Measurements from ENCODE around the gene ALMS1. TPM values are rescaled to one million over a fixed set of nuclear protein-coding genes. Genes with fewer than 3 reads are reported as not detected.

Gene ALMS1
- total and polyA plus RNA-seq, 9 of the 15 experiments (the other 6 are each of a cell fraction or from before 2014, with no cell fraction given), result 1.4 to 26.3 (median 13.6) TPM

DNA sequence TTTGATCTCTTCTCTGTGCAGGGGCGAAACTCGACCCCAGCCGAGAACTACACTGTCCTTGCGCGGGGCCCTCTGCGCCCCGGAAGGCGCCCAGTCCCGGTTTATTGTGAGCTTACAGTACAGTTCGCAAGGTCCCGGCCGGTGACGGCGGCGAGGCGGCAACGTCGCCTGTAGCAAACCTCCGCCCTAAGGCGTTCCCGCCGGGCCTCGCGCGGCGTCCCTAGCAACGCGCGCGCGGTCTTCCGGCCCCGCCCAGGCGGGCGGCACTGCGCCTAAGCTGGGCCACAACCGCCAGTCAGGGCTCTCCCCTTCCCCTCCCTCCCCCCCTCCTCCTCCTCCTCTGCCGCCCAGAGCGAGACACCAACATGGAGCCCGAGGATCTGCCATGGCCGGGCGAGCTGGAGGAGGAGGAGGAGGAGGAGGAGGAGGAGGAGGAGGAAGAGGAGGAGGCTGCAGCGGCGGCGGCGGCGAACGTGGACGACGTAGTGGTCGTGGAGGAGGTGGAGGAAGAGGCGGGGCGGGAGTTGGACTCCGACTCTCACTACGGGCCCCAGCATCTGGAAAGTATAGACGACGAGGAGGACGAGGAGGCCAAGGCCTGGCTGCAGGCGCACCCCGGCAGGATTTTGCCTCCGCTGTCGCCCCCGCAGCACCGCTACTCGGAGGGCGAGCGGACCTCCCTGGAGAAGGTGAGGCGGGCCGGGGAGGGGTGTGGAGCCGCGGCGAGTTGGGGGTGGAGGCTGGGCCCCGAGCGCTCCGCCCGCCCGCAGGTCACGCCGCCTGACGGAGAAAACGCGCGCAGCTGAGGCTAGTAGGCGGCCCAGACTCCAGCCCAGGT lies at the start of gene ALMS1 (continued):
- TF ChIP-seq ZNF24 (IDR thresholded peaks at IDR 0.05) (no peak), ATF1 (CRISPR knock-in tag; IDR thresholded peaks at IDR 0.05) (no peak), ATF1 (tag; IDR thresholded peaks at IDR 0.05) (peak; percentile 74), L3MBTL2 (IDR thresholded peaks at IDR 0.05) (peak; percentile 31; the same call in 1 of the 2 replicates), EP300 (IDR thresholded peaks at IDR 0.05; ENCODE audit: low read length) (no peak), HES1 (IDR thresholded peaks at IDR 0.05; ENCODE audit: low read depth) (no peak), SNRNP70 (optimal IDR thresholded peaks at IDR 0.05; ENCODE audit: low read depth, low read length) (no peak), PPARD (CRISPR knock-in tag; IDR thresholded peaks at IDR 0.05) (no peak), NCOA6 (IDR thresholded peaks at IDR 0.05) (no peak), NCOA1 (IDR thresholded peaks at IDR 0.05; ENCODE audit: low read depth) (no peak), HMG20A (CRISPR knock-in tag; conservative IDR thresholded peaks at IDR 0.05) (no peak), ZNF354B (CRISPR knock-in tag; IDR thresholded peaks at IDR 0.05) (no peak), ZNF780A (CRISPR knock-in tag; IDR thresholded peaks at IDR 0.05) (no peak), TCF15 (CRISPR knock-in tag; IDR thresholded peaks at IDR 0.05) (no peak), GATAD2A (IDR thresholded peaks at IDR 0.05) (no peak), ZNF174 (CRISPR knock-in tag; IDR thresholded peaks at IDR 0.05) (no peak), MCM2 (IDR thresholded peaks at IDR 0.05; ENCODE audit: low read depth) (no peak), ZNF277 (CRISPR knock-in tag; IDR thresholded peaks at IDR 0.05; ENCODE audit: borderline replicate concordance) (no peak), MTA2 (IDR thresholded peaks at IDR 0.05; ENCODE audit: low read depth) (no peak), ZNF134 (CRISPR knock-in tag; conservative IDR thresholded peaks at IDR 0.05) (no peak)
- TF ChIP-seq, protein P1, sequence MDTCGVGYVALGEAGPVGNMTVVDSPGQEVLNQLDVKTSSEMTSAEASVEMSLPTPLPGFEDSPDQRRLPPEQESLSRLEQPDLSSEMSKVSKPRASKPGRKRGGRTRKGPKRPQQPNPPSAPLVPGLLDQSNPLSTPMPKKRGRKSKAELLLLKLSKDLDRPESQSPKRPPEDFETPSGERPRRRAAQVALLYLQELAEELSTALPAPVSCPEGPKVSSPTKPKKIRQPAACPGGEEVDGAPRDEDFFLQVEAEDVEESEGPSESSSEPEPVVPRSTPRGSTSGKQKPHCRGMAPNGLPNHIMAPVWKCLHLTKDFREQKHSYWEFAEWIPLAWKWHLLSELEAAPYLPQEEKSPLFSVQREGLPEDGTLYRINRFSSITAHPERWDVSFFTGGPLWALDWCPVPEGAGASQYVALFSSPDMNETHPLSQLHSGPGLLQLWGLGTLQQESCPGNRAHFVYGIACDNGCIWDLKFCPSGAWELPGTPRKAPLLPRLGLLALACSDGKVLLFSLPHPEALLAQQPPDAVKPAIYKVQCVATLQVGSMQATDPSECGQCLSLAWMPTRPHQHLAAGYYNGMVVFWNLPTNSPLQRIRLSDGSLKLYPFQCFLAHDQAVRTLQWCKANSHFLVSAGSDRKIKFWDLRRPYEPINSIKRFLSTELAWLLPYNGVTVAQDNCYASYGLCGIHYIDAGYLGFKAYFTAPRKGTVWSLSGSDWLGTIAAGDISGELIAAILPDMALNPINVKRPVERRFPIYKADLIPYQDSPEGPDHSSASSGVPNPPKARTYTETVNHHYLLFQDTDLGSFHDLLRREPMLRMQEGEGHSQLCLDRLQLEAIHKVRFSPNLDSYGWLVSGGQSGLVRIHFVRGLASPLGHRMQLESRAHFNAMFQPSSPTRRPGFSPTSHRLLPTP (IDR thresholded peaks at IDR 0.05; ENCODE audit: borderline replicate concordance, extremely low read depth, insufficient read length), result no peak
- TF ChIP-seq, protein P2, sequence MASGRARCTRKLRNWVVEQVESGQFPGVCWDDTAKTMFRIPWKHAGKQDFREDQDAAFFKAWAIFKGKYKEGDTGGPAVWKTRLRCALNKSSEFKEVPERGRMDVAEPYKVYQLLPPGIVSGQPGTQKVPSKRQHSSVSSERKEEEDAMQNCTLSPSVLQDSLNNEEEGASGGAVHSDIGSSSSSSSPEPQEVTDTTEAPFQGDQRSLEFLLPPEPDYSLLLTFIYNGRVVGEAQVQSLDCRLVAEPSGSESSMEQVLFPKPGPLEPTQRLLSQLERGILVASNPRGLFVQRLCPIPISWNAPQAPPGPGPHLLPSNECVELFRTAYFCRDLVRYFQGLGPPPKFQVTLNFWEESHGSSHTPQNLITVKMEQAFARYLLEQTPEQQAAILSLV (tag; IDR thresholded peaks at IDR 0.05), result no peak
- TF ChIP-seq, protein P3, sequence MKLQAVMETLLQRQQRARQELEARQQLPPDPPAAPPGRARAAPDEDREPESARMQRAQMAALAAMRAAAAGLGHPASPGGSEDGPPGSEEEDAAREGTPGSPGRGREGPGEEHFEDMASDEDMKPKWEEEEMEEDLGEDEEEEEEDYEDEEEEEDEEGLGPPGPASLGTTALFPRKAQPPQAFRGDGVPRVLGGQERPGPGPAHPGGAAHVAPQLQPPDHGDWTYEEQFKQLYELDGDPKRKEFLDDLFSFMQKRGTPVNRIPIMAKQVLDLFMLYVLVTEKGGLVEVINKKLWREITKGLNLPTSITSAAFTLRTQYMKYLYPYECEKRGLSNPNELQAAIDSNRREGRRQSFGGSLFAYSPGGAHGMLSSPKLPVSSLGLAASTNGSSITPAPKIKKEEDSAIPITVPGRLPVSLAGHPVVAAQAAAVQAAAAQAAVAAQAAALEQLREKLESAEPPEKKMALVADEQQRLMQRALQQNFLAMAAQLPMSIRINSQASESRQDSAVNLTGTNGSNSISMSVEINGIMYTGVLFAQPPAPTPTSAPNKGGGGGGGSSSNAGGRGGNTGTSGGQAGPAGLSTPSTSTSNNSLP (IDR thresholded peaks at IDR 0.05; ENCODE audit: borderline replicate concordance, low read depth, low read length), result no peak

Data from K562 (cell line).